ENCODE data around the gene ZFP69. TPM values are rescaled to one million over a fixed set of nuclear protein-coding genes. Genes with fewer than 3 reads are reported as not detected.
A peak's percentile ranks its signal among the peaks of the same experiment; 100 is the strongest.

ZFP69 gene
- total RNA-seq, 6 experiments from 2014 or later = 0.88 to 2.2 (median 1.5) TPM

DNA sequence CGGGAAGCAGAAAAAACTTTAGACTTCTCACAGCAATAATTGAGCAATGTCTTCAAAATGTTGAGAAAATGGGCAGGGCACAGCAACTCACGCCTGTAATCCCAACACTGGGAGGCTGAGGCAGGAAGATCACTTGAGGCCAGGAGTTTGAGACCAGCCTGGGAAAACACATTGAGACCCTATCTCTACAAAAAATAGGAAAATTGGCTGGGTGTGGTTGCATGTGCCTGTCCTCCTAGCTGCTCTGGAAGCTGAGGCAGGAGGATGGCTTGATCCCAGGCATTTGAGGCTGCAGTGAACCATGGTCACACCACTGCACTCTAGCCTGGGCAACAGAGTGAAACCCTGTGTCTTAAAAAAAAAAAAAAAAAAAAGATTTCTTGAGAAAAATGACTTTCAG, 7.8 kb upstream of the ZFP69 start:
- H3K36me3 ChIP-seq = no peaks in the 10 kb centered on the region
- ATAC-seq (no peak), DNase-seq (no peak)
- H3K27ac ChIP-seq = no peak overlapping the region
- no peaks in the 10 kb centered on the region for H3K27me3 ChIP-seq
- H3K9me3 ChIP-seq = peaks cover 0 to 40% (median 5%) of the 10 kb centered on the region in 4 donors
- WGBS (ENCODE audit: insufficient coverage, low coverage, low lambda C conversion rate, missing lambda C conversion rate) = 100% methylated on average over 2 of the region's 2 CpGs
- TF ChIP-seq, protein P1, sequence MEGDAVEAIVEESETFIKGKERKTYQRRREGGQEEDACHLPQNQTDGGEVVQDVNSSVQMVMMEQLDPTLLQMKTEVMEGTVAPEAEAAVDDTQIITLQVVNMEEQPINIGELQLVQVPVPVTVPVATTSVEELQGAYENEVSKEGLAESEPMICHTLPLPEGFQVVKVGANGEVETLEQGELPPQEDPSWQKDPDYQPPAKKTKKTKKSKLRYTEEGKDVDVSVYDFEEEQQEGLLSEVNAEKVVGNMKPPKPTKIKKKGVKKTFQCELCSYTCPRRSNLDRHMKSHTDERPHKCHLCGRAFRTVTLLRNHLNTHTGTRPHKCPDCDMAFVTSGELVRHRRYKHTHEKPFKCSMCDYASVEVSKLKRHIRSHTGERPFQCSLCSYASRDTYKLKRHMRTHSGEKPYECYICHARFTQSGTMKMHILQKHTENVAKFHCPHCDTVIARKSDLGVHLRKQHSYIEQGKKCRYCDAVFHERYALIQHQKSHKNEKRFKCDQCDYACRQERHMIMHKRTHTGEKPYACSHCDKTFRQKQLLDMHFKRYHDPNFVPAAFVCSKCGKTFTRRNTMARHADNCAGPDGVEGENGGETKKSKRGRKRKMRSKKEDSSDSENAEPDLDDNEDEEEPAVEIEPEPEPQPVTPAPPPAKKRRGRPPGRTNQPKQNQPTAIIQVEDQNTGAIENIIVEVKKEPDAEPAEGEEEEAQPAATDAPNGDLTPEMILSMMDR (IDR thresholded peaks at IDR 0.05) = no peak
- TF ChIP-seq POLR2A (IDR thresholded peaks at IDR 0.05) = no peak
- H3K4me1 ChIP-seq = no peaks in the 10 kb centered on the region
- no peak overlapping the region for H3K4me3 ChIP-seq
- intact Hi-C loops (cut with DNase I) = no loop called here

DNA sequence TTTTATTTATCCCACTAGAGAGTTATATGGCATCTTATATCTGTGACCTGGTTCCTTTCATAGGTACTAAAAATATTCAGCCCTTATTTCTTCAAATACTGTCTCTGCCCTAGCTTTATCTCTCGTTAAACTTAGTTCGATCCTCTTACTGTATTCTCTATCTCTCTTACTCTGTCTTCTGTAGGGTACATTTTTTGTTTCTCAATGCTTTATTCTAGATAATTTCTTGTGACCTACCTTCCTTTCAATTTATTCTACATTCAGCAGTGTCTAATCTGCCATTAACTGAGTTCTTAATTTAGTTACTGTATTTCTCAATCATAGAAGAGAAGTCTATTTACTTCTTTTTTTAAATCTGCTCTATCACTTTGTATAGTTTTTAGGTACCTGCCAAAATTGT, 1.8 kb upstream of the ZFP69 start:
- intact Hi-C loops (cut with DNase I) = no loop called here
- H3K4me1 ChIP-seq = peaks cover 0 to 8% (median 0%) of the 10 kb centered on the region in 4 donors
- H3K27ac ChIP-seq = no peak overlapping the region
- no peak overlapping the region for H3K4me3 ChIP-seq
- peaks cover 0 to 21% (median 0%) of the 10 kb centered on the region in 4 donors for H3K9me3 ChIP-seq
- WGBS (ENCODE audit: insufficient coverage, low coverage, low lambda C conversion rate, missing lambda C conversion rate) = 87% methylated on average over 2 of the region's 2 CpGs
- DNase-seq = no peak
- TF ChIP-seq POLR2A (IDR thresholded peaks at IDR 0.05) = no peak
- TF ChIP-seq, protein P1 (IDR thresholded peaks at IDR 0.05) = no peak
- ATAC-seq = no peak
- no peaks in the 10 kb centered on the region for H3K36me3 ChIP-seq
- H3K27me3 ChIP-seq = no peaks in the 10 kb centered on the region

DNA sequence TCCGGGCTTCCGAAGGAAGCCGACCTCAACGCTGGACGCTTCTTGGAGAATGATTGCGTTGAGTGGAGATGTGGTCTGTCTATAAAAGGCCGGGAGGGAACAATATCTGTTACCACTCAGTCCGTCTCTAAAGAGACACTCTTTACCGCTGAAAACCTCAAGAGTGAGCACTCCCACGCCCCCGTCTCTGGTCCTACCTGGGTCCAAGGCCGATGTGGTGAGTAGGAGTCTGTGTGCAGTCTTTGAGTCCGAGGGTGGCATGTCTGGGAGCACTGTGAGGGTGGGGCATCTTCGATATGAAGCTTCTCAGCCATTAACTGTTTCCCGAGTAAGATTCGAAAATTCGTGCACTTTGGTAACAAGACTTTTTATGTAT, 576 bp downstream of the ZFP69 start:
- Histone ChIP-seq H3K27ac (peak overlapping the region in 1 of 3 donors; percentile 33), H3K27me3 (no peaks in the 10 kb centered on the region), H3K9me3 (peaks cover 0 to 13% (median 0%) of the 10 kb centered on the region in 4 donors), H3K4me1 (peaks cover 0 to 8% (median 0%) of the 10 kb centered on the region in 4 donors), H3K4me3 (peak overlapping the region; percentile 86 to 96 (median 96)), H3K36me3 (no peaks in the 10 kb centered on the region)
- DNase-seq (no peak), ATAC-seq (peak; percentile 49 to 57 (median 52))
- TF ChIP-seq, protein P1 (IDR thresholded peaks at IDR 0.05) = no peak
- no peak for TF ChIP-seq POLR2A (IDR thresholded peaks at IDR 0.05)
- intact Hi-C loops (cut with DNase I) = no loop called here
- WGBS (ENCODE audit: insufficient coverage, low coverage, low lambda C conversion rate, missing lambda C conversion rate) = 0% methylated on average over 14 of the region's 17 CpGs

DNA sequence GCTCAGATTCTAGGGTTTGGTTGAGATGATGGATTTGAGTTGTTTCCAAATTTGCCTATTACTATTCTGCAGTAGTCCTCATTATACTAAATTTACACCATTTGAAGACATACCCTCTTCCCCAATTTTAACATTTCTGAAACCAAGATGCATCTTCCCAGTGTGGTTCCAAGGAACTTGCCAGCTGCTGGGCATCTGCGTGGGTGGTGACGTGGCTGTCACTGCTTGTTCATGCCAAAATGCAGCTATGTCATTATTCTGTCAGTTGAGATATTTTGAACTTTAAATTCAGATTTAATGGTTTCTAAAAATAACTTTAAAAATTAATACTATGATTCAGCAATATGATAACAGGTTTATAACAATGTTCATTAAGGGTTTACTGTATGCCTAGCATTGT, 1.2 kb downstream of the ZFP69 start:
- peaks cover 0 to 8% (median 0%) of the 10 kb centered on the region in 4 donors for H3K4me1 ChIP-seq
- ATAC-seq = no peak
- H3K4me3 ChIP-seq = no peak overlapping the region
- no peak for DNase-seq
- TF ChIP-seq POLR2A (IDR thresholded peaks at IDR 0.05) = no peak
- TF ChIP-seq, protein P1 (IDR thresholded peaks at IDR 0.05) = no peak
- intact Hi-C loops (cut with DNase I) = no loop called here
- H3K9me3 ChIP-seq = peaks cover 0 to 11% (median 0%) of the 10 kb centered on the region in 4 donors
- H3K36me3 ChIP-seq = no peaks in the 10 kb centered on the region
- H3K27me3 ChIP-seq = no peaks in the 10 kb centered on the region
- H3K27ac ChIP-seq = no peak overlapping the region
- WGBS (ENCODE audit: insufficient coverage, low coverage, low lambda C conversion rate, missing lambda C conversion rate) = 35% methylated on average over 2 of the region's 2 CpGs

DNA sequence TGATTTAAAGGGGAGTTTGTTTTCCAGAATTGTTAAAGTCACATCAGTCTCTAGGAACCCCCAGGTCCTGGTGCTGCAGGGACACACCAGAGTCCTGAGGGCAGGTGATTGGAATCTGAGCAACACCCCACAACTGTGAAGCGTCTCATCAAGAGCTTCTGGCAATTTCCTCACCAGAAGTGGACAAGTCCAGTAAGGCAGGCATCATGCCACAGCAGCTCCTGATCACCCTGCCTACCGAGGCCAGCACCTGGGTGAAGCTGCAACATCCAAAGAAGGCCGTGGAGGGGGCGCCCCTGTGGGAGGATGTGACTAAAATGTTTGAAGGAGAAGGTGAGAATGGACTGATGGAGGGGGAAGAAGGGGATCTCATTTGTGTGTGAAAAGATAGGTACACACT, 2.1 kb downstream of the ZFP69 start:
- no peak overlapping the region for H3K4me3 ChIP-seq
- ATAC-seq (no peak), DNase-seq (no peak)
- no peak for TF ChIP-seq POLR2A (IDR thresholded peaks at IDR 0.05)
- H3K4me1 ChIP-seq = peaks cover 0 to 8% (median 0%) of the 10 kb centered on the region in 4 donors
- H3K9me3 ChIP-seq = peaks cover 0 to 11% (median 0%) of the 10 kb centered on the region in 4 donors
- no peaks in the 10 kb centered on the region for H3K36me3 ChIP-seq
- 77% methylated on average over 4 of the region's 4 CpGs for WGBS (ENCODE audit: insufficient coverage, low coverage, low lambda C conversion rate, missing lambda C conversion rate)
- H3K27me3 ChIP-seq = no peaks in the 10 kb centered on the region
- H3K27ac ChIP-seq = no peak overlapping the region
- intact Hi-C loops (cut with DNase I) = no loop called here

All from right lobe of liver (tissue), 6 donors.